GM21447 (cell line): ENCODE data around the gene FHL1.
"Not testable (repeated sequence)": the region's sequence is repeated elsewhere in the genome, so short reads cannot be mapped to it uniquely, and the experiment has no call there.

Experiments used
- ATAC-seq: cut with Tn5 transposase; IDR thresholded peaks from one replicate; pipeline ENCODE4 v1.9.1; 2021; ENCODE audit not compliant: unreplicated experiment

The FHL1 gene

GRCh38 chrX:136147315-136147901 lies at the start of gene FHL1:
Gene FHL1, plus strand, starts transcription at chrX:136147533.
- ATAC-seq: no peak

- no peak for ATAC-seq
Observed at GRCh38 chrX:136097871-136098805, 49.2 kb upstream of the FHL1 start.

GRCh38 chrX:136104936-136105335 lies 42.4 kb upstream of the FHL1 start:
- ATAC-seq: no peak

- ATAC-seq: no peak
Observed at GRCh38 chrX:136106920-136107528, 40.3 kb upstream of the FHL1 start.

- ATAC-seq: not testable (repeated sequence)
Observed at GRCh38 chrX:136108905-136109304, 38.4 kb upstream of the FHL1 start.

GRCh38 chrX:136112286-136112685 lies 35.0 kb upstream of the FHL1 start:
- no peak for ATAC-seq

- no peak for ATAC-seq
Observed at GRCh38 chrX:136112778-136113177, 34.6 kb upstream of the FHL1 start.

GRCh38 chrX:136115126-136115903 lies 32.0 kb upstream of the FHL1 start:
- ATAC-seq: no peak

- no peak for ATAC-seq
Observed at GRCh38 chrX:136115904-136116297, 31.4 kb upstream of the FHL1 start.

GRCh38 chrX:136121788-136122187 lies 25.5 kb upstream of the FHL1 start:
- no peak for ATAC-seq

- ATAC-seq: no peak
Observed at GRCh38 chrX:136122207-136122606, 25.1 kb upstream of the FHL1 start.

- no peak for ATAC-seq
Observed at GRCh38 chrX:136125106-136125505, 22.2 kb upstream of the FHL1 start.

GRCh38 chrX:136126371-136126770 lies 21.0 kb upstream of the FHL1 start:
- no peak for ATAC-seq

GRCh38 chrX:136126872-136127406 lies 20.4 kb upstream of the FHL1 start:
- ATAC-seq: no peak

GRCh38 chrX:136128743-136129142 lies 18.6 kb upstream of the FHL1 start:
- no peak for ATAC-seq

GRCh38 chrX:136130931-136131833 lies 16.2 kb upstream of the FHL1 start:
- no peak for ATAC-seq

GRCh38 chrX:136138939-136139338 lies 8.4 kb upstream of the FHL1 start:
- no peak for ATAC-seq

GRCh38 chrX:136141569-136141968 lies 5.8 kb upstream of the FHL1 start:
- ATAC-seq: no peak

GRCh38 chrX:136142592-136142991 lies 4.7 kb upstream of the FHL1 start:
- ATAC-seq: no peak

- ATAC-seq: no peak
Observed at GRCh38 chrX:136143711-136144110, 3.6 kb upstream of the FHL1 start.
